KMS-11 (cell line): ENCODE data around the gene AOPEP.

Experiments used
- H2AFZ ChIP-seq: fragments of 200-600 bp; sonication (generic); 2 replicates; pipeline ENCODE4 v1.6.1; 2016; ENCODE audit warnings: antibody characterized with exemption, mixed run types, low read depth
- H3K27ac ChIP-seq: fragments of 200-600 bp; sonication (generic); 2 replicates; pipeline ENCODE4 v1.6.1; 2016; ENCODE audit warnings: mild to moderate bottlenecking, mixed run types
- H3K27me3 ChIP-seq: fragments of 200-600 bp; sonication (generic); 2 replicates; pipeline ENCODE4 v1.6.1; 2017; ENCODE audit warnings: mild to moderate bottlenecking, low read depth, mixed run types, moderate library complexity; ENCODE audit not compliant: insufficient read depth
- H3K36me3 ChIP-seq: fragments of 200-600 bp; sonication (generic); 2 replicates; pipeline ENCODE4 v1.6.1; 2017; ENCODE audit warnings: mild to moderate bottlenecking, mixed run types; ENCODE audit not compliant: insufficient read depth
- H3K4me1 ChIP-seq: fragments of 200-600 bp; sonication (generic); 2 replicates; pipeline ENCODE4 v1.6.1; 2016; ENCODE audit warnings: mild to moderate bottlenecking, low read depth, mixed run types; ENCODE audit not compliant: poor library complexity, severe bottlenecking
- H3K4me2 ChIP-seq: fragments of 200-600 bp; sonication (generic); 2 replicates; pipeline ENCODE4 v1.7.0; 2016; ENCODE audit warnings: mild to moderate bottlenecking, mixed run types
- H3K4me3 ChIP-seq: fragments of 200-600 bp; sonication (generic); IDR thresholded peaks from 2 replicates; pipeline ENCODE4 v1.6.1; 2017; ENCODE audit warnings: low read depth, low read length, mixed read lengths; ENCODE audit not compliant: insufficient read depth
- H3K79me2 ChIP-seq: fragments of 200-600 bp; sonication (generic); 2 replicates; pipeline ENCODE4 v1.6.1; 2016; ENCODE audit warnings: low read depth, mixed run types; ENCODE audit not compliant: insufficient read depth
- H3K9ac ChIP-seq: fragments of 200-600 bp; sonication (generic); 2 replicates; pipeline ENCODE4 v1.6.1; 2016; ENCODE audit warnings: mild to moderate bottlenecking, mixed run types
- H4K20me1 ChIP-seq: fragments of 200-600 bp; sonication (generic); 2 replicates; pipeline ENCODE4 v1.6.1; 2016; ENCODE audit warnings: mild to moderate bottlenecking, mixed run types; ENCODE audit not compliant: insufficient read depth
- TF ChIP-seq, protein P1 (sequence below): fragments of 200-600 bp; sonication (generic); conservative IDR thresholded peaks from 2 replicates; pipeline ENCODE4 v1.6.1; 2017; ENCODE audit warnings: low read depth, mild to moderate bottlenecking, antibody characterized with exemption, low read length, moderate library complexity, mixed read lengths

The AOPEP gene

GRCh38 chr9:94911211-94911610, 184.7 kb downstream of the AOPEP start:
- no peaks in the 10 kb centered on the region for H4K20me1 ChIP-seq
- no peaks in the 10 kb centered on the region for H3K27me3 ChIP-seq
- no peak overlapping the region for H3K4me2 ChIP-seq
- H2AFZ ChIP-seq, result no peak overlapping the region
- no peaks in the 10 kb centered on the region for H3K79me2 ChIP-seq
- H3K36me3 ChIP-seq, result no peaks in the 10 kb centered on the region
- TF ChIP-seq, protein P1, sequence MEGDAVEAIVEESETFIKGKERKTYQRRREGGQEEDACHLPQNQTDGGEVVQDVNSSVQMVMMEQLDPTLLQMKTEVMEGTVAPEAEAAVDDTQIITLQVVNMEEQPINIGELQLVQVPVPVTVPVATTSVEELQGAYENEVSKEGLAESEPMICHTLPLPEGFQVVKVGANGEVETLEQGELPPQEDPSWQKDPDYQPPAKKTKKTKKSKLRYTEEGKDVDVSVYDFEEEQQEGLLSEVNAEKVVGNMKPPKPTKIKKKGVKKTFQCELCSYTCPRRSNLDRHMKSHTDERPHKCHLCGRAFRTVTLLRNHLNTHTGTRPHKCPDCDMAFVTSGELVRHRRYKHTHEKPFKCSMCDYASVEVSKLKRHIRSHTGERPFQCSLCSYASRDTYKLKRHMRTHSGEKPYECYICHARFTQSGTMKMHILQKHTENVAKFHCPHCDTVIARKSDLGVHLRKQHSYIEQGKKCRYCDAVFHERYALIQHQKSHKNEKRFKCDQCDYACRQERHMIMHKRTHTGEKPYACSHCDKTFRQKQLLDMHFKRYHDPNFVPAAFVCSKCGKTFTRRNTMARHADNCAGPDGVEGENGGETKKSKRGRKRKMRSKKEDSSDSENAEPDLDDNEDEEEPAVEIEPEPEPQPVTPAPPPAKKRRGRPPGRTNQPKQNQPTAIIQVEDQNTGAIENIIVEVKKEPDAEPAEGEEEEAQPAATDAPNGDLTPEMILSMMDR, result no peak
- no peak overlapping the region for H3K4me3 ChIP-seq
- no peak overlapping the region for H3K9ac ChIP-seq
- H3K4me1 ChIP-seq, result no peaks in the 10 kb centered on the region
- H3K27ac ChIP-seq, result no peak overlapping the region

DNA sequence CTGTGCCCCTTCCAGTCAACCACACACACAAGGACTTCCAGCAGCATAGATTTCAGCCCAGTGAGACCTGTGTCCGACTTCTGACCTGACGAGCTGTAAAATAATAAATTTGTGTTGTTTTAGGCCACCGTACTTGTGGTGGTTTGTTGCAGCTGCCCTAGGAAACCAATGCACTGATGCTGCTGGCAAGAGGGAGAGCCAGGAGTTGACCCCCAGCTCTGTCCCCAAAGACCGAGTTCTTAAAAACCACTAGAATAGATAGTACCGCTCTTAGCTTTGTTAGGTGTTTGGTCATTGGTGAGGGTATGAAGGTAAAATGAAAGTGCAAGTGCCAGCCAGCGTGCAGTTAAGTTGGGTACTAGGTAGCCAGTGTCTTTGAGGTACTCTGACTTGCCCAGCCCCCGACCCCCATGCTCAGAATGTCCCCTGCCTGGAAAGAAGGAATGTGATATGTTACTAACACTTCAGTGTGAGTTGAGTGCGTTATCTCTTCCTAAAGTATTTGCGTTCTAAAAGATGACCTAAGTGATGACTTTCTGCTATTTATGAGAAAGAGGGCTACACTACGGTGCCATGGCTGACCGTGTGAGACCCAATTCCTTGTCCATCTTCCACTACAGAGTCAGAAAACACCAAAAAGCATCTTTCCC, 185.6 kb downstream of the AOPEP start:
- Histone ChIP-seq H3K27ac (no peak overlapping the region), H4K20me1 (no peaks in the 10 kb centered on the region), H3K79me2 (no peaks in the 10 kb centered on the region), H3K9ac (no peak overlapping the region), H3K36me3 (no peaks in the 10 kb centered on the region), H3K4me2 (no peak overlapping the region), H3K4me1 (no peaks in the 10 kb centered on the region), H2AFZ (no peak overlapping the region), H3K27me3 (no peaks in the 10 kb centered on the region), H3K4me3 (no peak overlapping the region)
- TF ChIP-seq, protein P1, result no peak

GRCh38 chr9:94912700-94913249, 186.3 kb downstream of the AOPEP start:
- H3K79me2 ChIP-seq, result no peaks in the 10 kb centered on the region
- TF ChIP-seq, protein P1, result no peak
- H2AFZ ChIP-seq, result no peak overlapping the region
- H3K4me1 ChIP-seq, result no peaks in the 10 kb centered on the region
- H3K9ac ChIP-seq, result no peak overlapping the region
- no peaks in the 10 kb centered on the region for H3K27me3 ChIP-seq
- no peak overlapping the region for H3K4me3 ChIP-seq
- H3K36me3 ChIP-seq, result no peaks in the 10 kb centered on the region
- H3K4me2 ChIP-seq, result no peak overlapping the region
- H3K27ac ChIP-seq, result no peak overlapping the region
- H4K20me1 ChIP-seq, result no peaks in the 10 kb centered on the region

DNA sequence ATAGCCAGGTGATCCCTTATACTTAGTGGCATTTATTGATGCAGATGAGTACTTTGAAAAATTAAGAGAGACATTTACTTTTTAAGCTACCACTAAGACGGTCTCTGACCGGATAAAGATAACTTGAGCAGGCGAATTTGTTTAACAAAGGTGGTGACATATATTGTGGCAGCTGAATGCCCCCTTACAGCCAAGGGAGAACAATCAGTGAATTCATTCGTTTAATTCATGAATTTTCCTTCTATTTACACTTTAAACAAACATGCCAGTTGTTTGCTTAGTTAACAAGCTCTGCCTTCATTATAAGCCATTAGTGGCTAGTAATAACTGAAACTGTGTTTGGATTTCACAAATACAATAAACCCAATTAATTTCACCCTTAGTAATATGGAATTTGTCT, 187.1 kb downstream of the AOPEP start:
- Histone ChIP-seq H3K9ac (no peak overlapping the region), H3K27ac (no peak overlapping the region), H3K79me2 (no peaks in the 10 kb centered on the region), H3K4me1 (no peaks in the 10 kb centered on the region), H3K4me3 (no peak overlapping the region), H2AFZ (no peak overlapping the region), H3K4me2 (no peak overlapping the region), H3K36me3 (no peaks in the 10 kb centered on the region), H4K20me1 (no peaks in the 10 kb centered on the region), H3K27me3 (no peaks in the 10 kb centered on the region)
- TF ChIP-seq, protein P1, result no peak
